HL-60 (cell line): ENCODE results near the gene GTPBP6.

ENCODE experiments used
- POLR2AphosphoS5 ChIP-seq: IDR thresholded peaks from 2 replicates; pipeline ENCODE4 v1.6.1; 2012; ENCODE audit warnings: low read depth
- SPI1 ChIP-seq: IDR thresholded peaks from 2 replicates; pipeline ENCODE4 v1.6.1; 2012; ENCODE audit warnings: low read depth, mild to moderate bottlenecking, borderline replicate concordance
- TF ChIP-seq, protein P1 (sequence below): IDR thresholded peaks from 2 replicates; pipeline ENCODE4 v1.6.1; 2012; ENCODE audit warnings: low read depth; ENCODE audit not compliant: insufficient replicate concordance
- TF ChIP-seq, protein P2 (sequence below): IDR thresholded peaks from one replicate; pipeline ENCODE4 v1.5.1; 2011; ENCODE audit warnings: low read length, control low read depth, inconsistent platforms; ENCODE audit not compliant: insufficient read depth

DNA sequence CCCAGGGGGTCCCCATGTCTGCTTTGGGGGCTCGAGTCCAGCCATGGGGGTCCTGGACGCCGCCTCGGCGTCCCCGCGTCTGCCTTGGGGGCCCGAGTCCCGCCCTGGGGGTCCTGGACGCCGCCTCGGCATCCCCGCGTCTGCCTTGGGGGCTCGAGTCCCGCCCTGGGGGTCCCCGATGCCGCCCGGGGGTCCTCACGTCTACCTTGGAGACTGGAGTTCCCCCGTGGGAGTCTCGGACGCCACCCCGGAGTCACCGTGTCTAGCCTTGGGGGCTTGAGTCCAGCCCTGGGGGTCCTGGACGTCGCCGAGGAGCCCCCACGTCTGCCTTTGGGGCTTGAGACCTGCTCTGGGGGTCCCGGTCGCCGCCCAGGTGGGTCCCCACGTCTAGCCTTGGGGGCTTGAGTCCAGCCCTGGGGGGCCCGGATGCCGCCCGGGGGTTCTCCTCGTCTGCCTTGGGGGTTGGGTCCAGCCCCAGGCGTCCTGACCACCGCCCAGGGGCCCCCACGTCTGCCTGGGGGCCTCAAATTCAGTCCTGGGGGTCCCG is 1.1 kb upstream of the GTPBP6 start:
- TF ChIP-seq, protein P1, sequence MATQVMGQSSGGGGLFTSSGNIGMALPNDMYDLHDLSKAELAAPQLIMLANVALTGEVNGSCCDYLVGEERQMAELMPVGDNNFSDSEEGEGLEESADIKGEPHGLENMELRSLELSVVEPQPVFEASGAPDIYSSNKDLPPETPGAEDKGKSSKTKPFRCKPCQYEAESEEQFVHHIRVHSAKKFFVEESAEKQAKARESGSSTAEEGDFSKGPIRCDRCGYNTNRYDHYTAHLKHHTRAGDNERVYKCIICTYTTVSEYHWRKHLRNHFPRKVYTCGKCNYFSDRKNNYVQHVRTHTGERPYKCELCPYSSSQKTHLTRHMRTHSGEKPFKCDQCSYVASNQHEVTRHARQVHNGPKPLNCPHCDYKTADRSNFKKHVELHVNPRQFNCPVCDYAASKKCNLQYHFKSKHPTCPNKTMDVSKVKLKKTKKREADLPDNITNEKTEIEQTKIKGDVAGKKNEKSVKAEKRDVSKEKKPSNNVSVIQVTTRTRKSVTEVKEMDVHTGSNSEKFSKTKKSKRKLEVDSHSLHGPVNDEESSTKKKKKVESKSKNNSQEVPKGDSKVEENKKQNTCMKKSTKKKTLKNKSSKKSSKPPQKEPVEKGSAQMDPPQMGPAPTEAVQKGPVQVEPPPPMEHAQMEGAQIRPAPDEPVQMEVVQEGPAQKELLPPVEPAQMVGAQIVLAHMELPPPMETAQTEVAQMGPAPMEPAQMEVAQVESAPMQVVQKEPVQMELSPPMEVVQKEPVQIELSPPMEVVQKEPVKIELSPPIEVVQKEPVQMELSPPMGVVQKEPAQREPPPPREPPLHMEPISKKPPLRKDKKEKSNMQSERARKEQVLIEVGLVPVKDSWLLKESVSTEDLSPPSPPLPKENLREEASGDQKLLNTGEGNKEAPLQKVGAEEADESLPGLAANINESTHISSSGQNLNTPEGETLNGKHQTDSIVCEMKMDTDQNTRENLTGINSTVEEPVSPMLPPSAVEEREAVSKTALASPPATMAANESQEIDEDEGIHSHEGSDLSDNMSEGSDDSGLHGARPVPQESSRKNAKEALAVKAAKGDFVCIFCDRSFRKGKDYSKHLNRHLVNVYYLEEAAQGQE = no peak
- TF ChIP-seq, protein P2, sequence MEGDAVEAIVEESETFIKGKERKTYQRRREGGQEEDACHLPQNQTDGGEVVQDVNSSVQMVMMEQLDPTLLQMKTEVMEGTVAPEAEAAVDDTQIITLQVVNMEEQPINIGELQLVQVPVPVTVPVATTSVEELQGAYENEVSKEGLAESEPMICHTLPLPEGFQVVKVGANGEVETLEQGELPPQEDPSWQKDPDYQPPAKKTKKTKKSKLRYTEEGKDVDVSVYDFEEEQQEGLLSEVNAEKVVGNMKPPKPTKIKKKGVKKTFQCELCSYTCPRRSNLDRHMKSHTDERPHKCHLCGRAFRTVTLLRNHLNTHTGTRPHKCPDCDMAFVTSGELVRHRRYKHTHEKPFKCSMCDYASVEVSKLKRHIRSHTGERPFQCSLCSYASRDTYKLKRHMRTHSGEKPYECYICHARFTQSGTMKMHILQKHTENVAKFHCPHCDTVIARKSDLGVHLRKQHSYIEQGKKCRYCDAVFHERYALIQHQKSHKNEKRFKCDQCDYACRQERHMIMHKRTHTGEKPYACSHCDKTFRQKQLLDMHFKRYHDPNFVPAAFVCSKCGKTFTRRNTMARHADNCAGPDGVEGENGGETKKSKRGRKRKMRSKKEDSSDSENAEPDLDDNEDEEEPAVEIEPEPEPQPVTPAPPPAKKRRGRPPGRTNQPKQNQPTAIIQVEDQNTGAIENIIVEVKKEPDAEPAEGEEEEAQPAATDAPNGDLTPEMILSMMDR = no peak
- TF ChIP-seq SPI1 = no peak
- no peak for TF ChIP-seq POLR2AphosphoS5
